Naive thymus-derived CD4-positive, alpha-beta T cell (primary cell): ENCODE data around the gene NFATC2. TPM values are rescaled to one million over a fixed set of nuclear protein-coding genes. Genes with fewer than 3 reads are reported as not detected.

Experiments
- ATAC-seq: fragments of 150-1000 bp; cut with Tn5 transposase; 2 replicates; pipeline ENCODE4 v1.10.0; 2021; ENCODE audit warnings: mild to moderate bottlenecking, moderate library complexity
- CTCF ChIA-PET: fragments of 350-600 bp; sonication (Branson Sonifier 250); formaldehyde crosslinking; loops from one replicate; lab custom pipeline; 2021; ENCODE audit warnings: antibody characterized with exemption; lab: Charles Lee
- POLR2A ChIA-PET: fragments of 350-600 bp; sonication (Branson Sonifier 250); formaldehyde crosslinking; loops from one replicate; lab custom pipeline; 2021; ENCODE audit warnings: antibody characterized with exemption, inconsistent platforms; lab: Charles Lee
- DNase-seq, 9 donors: peaks; one replicate each; pipeline versions ENCODE4 v3.0.0 to v3.0.0-alpha.2; 2020 to 2022; ENCODE audit warnings: mixed read lengths in 1 of 9
- H3K27ac ChIP-seq: one replicate; pipeline ENCODE4 v1.7.0; 2013; ENCODE audit warnings: mild to moderate bottlenecking, low read depth, low read length, moderate library complexity
- H3K27me3 ChIP-seq, 2 donors: one replicate each; pipeline ENCODE4 v1.7.0; 2013; ENCODE audit warnings: low read length in 2 of 2, mild to moderate bottlenecking in 2 of 2, moderate library complexity in 2 of 2; ENCODE audit not compliant: control insufficient read depth in 2 of 2, insufficient read depth in 2 of 2
- H3K36me3 ChIP-seq, 3 experiments: 1 replicate in 2 of 3; 2 replicates in 1 of 3; pipeline ENCODE4 v1.7.0; 2013; ENCODE audit warnings: low read length in 3 of 3, mild to moderate bottlenecking in 3 of 3, moderate library complexity in 1 of 3; ENCODE audit not compliant: insufficient read depth in 3 of 3, control insufficient read depth in 2 of 3
- H3K4me1 ChIP-seq, 2 donors: one replicate each; pipeline ENCODE4 v1.7.0; 2013; ENCODE audit warnings: low read length in 2 of 2, mild to moderate bottlenecking in 2 of 2, moderate library complexity in 1 of 2; ENCODE audit not compliant: control insufficient read depth in 2 of 2, insufficient read depth in 2 of 2
- H3K4me3 ChIP-seq: 2 replicates; pipeline ENCODE4 v1.7.0; 2013; ENCODE audit warnings: mild to moderate bottlenecking, low read length
- H3K9me3 ChIP-seq, 3 experiments: 1 replicate in 2 of 3; 2 replicates in 1 of 3; pipeline ENCODE4 v1.7.0; 2013; ENCODE audit warnings: low read length in 3 of 3; ENCODE audit not compliant: control insufficient read depth in 2 of 3
- H3K27ac Mint-ChIP-seq, 9 donors: one replicate each; pipeline ENCODE4 v1.8.0; 2020 to 2022; ENCODE audit warnings: mixed read lengths in 9 of 9, mild to moderate bottlenecking in 8 of 9, moderate library complexity in 5 of 9, inconsistent platforms in 2 of 9
- H3K27me3 Mint-ChIP-seq, 5 donors: one replicate each; pipeline ENCODE4 v1.8.0; 2021 to 2022; ENCODE audit warnings: mixed read lengths in 5 of 5, mild to moderate bottlenecking in 1 of 5
- H3K36me3 Mint-ChIP-seq, 5 donors: one replicate each; pipeline ENCODE4 v1.8.0; 2020 to 2022; ENCODE audit warnings: mixed read lengths in 5 of 5, mild to moderate bottlenecking in 3 of 5, inconsistent platforms in 1 of 5
- H3K4me1 Mint-ChIP-seq, 7 donors: one replicate each; pipeline ENCODE4 v1.8.0; 2020 to 2022; ENCODE audit warnings: mixed read lengths in 7 of 7, mild to moderate bottlenecking in 3 of 7, inconsistent platforms in 1 of 7
- H3K4me3 Mint-ChIP-seq, 10 donors: one replicate each; pipeline ENCODE4 v1.8.0; 2020 to 2022; ENCODE audit warnings: mild to moderate bottlenecking in 10 of 10, mixed read lengths in 10 of 10, moderate library complexity in 6 of 10, inconsistent platforms in 2 of 10
- H3K9me3 Mint-ChIP-seq, 11 donors: one replicate each; pipeline ENCODE4 v1.8.0; 2020 to 2022; ENCODE audit warnings: mixed read lengths in 11 of 11, mild to moderate bottlenecking in 4 of 11, inconsistent platforms in 1 of 11, moderate library complexity in 1 of 11
- intact Hi-C, 2 donors: fragments of 100-400 bp; cut with micrococcal nuclease; formaldehyde crosslinking; loops; one replicate each; pipeline ENCODE4 v1.15.1; 2023
- polyA plus RNA-seq, 2 donors: library from polyadenylated mRNA; unstranded; fragments of 300-500 nt; fragmentation: Illumina TruSeq; gene quantifications; one replicate each; pipeline ENCODE4 v1.2.3, GENCODE V29; 2021
- total RNA-seq, 6 experiments: library from RNA in 5 of 6; stranded (reverse) in 5 of 6; gene quantifications; 1 replicate in 5 of 6; 2 replicates in 1 of 6; pipeline ENCODE4 v1.2.3 and lab custom pipeline; 2021 to 2026

NFATC2 gene
- total and polyA plus RNA-seq, 7 experiments from 2014 or later, result 16.6 to 66.8 (median 42.6) TPM

- ATAC-seq (no peak), DNase-seq (no peak)
- Mint-ChIP-seq H3K36me3 (no peaks in the 10 kb centered on the region), H3K27me3 (peaks cover 0 to 6% (median 0%) of the 10 kb centered on the region in 5 donors), H3K4me3 (no peak overlapping the region), H3K27ac (no peak overlapping the region), H3K9me3 (peaks cover 0 to 4% (median 0%) of the 10 kb centered on the region in 11 donors), H3K4me1 (no peaks in the 10 kb centered on the region)
- intact Hi-C loops, result no loop called here
- Histone ChIP-seq H3K4me1 (no peaks in the 10 kb centered on the region), H3K4me3 (no peak overlapping the region), H3K27ac (no peak overlapping the region), H3K36me3 (no peaks in the 10 kb centered on the region), H3K9me3 (no peaks in the 10 kb centered on the region), H3K27me3 (no peaks in the 10 kb centered on the region)
- ChIA-PET CTCF (no interaction called here), POLR2A (no interaction called here)
Observed at GRCh38 chr20:51577432-51578144, 35.1 kb upstream of the NFATC2 start.

GRCh38 chr20:51575486-51575885, 33.0 kb upstream of the NFATC2 start:
- intact Hi-C loops, result no loop called here
- Histone ChIP-seq H3K4me3 (no peak overlapping the region), H3K27ac (no peak overlapping the region), H3K36me3 (no peaks in the 10 kb centered on the region), H3K9me3 (no peaks in the 10 kb centered on the region), H3K4me1 (no peaks in the 10 kb centered on the region), H3K27me3 (no peaks in the 10 kb centered on the region)
- POLR2A ChIA-PET, result no interaction called here
- Mint-ChIP-seq H3K27me3 (peaks cover 0 to 2% (median 0%) of the 10 kb centered on the region in 5 donors), H3K27ac (no peak overlapping the region), H3K4me1 (no peaks in the 10 kb centered on the region), H3K9me3 (peaks cover 0 to 7% (median 0%) of the 10 kb centered on the region in 11 donors), H3K36me3 (peaks cover 0 to 3% (median 0%) of the 10 kb centered on the region in 5 donors), H3K4me3 (no peak overlapping the region)
- ATAC-seq (no peak), DNase-seq (no peak)
- CTCF ChIA-PET, result no interaction called here

GRCh38 chr20:51574248-51575033, 31.9 kb upstream of the NFATC2 start:
- Mint-ChIP-seq H3K27me3 (peaks cover 0 to 5% (median 0%) of the 10 kb centered on the region in 5 donors), H3K36me3 (peaks cover 0 to 3% (median 0%) of the 10 kb centered on the region in 5 donors), H3K4me3 (no peak overlapping the region), H3K27ac (no peak overlapping the region), H3K9me3 (peaks cover 0 to 8% (median under 1%) of the 10 kb centered on the region in 11 donors), H3K4me1 (no peaks in the 10 kb centered on the region)
- ChIA-PET POLR2A (no interaction called here), CTCF (no interaction called here)
- H3K9me3 ChIP-seq, result no peaks in the 10 kb centered on the region
- no peak overlapping the region for H3K27ac ChIP-seq
- ATAC-seq, result no peak
- no peak for DNase-seq
- intact Hi-C loops, result no loop called here
- H3K4me1 ChIP-seq, result no peaks in the 10 kb centered on the region
- H3K27me3 ChIP-seq, result no peaks in the 10 kb centered on the region
- no peaks in the 10 kb centered on the region for H3K36me3 ChIP-seq
- H3K4me3 ChIP-seq, result no peak overlapping the region

GRCh38 chr20:51573576-51574243, 31.2 kb upstream of the NFATC2 start:
- DNase-seq, result no peak
- Histone ChIP-seq H3K9me3 (no peaks in the 10 kb centered on the region), H3K4me3 (no peak overlapping the region), H3K27me3 (no peaks in the 10 kb centered on the region), H3K4me1 (no peaks in the 10 kb centered on the region), H3K36me3 (no peaks in the 10 kb centered on the region), H3K27ac (no peak overlapping the region)
- Mint-ChIP-seq H3K4me3 (no peak overlapping the region), H3K4me1 (no peaks in the 10 kb centered on the region), H3K9me3 (peaks cover 0 to 11% (median 2%) of the 10 kb centered on the region in 11 donors), H3K36me3 (peaks cover 0 to 3% (median under 1%) of the 10 kb centered on the region in 5 donors), H3K27me3 (peaks cover 0 to 9% (median 0%) of the 10 kb centered on the region in 5 donors), H3K27ac (no peak overlapping the region)
- intact Hi-C loops, result no loop called here
- ChIA-PET CTCF (no interaction called here), POLR2A (interaction anchor here (1.3 kb wide), 1 partner anchor 11 kb away, joined by 3 read pairs; no protein-coding TSS in a partner anchor)
- ATAC-seq, result no peak

- Mint-ChIP-seq H3K9me3 (peaks cover 0 to 21% (median 6%) of the 10 kb centered on the region in 11 donors), H3K27me3 (peaks cover 0 to 24% (median 0%) of the 10 kb centered on the region in 5 donors), H3K4me3 (no peak overlapping the region), H3K36me3 (peaks cover 0 to 10% (median 5%) of the 10 kb centered on the region in 5 donors), H3K27ac (no peak overlapping the region), H3K4me1 (no peaks in the 10 kb centered on the region)
- CTCF ChIA-PET, result no interaction called here
- no peak overlapping the region for H3K4me3 ChIP-seq
- POLR2A ChIA-PET, result no interaction called here
- H3K4me1 ChIP-seq, result no peaks in the 10 kb centered on the region
- ATAC-seq, result no peak
- intact Hi-C loops, result no loop called here
- DNase-seq, result no peak
- no peaks in the 10 kb centered on the region for H3K36me3 ChIP-seq
- no peak overlapping the region for H3K27ac ChIP-seq
- no peaks in the 10 kb centered on the region for H3K27me3 ChIP-seq
- peaks cover 0 to 3% (median 0%) of the 10 kb centered on the region in 3 experiments for H3K9me3 ChIP-seq
Observed at GRCh38 chr20:51571460-51571794, 28.9 kb upstream of the NFATC2 start.

- H3K36me3 Mint-ChIP-seq, result peaks cover 0 to 10% (median 5%) of the 10 kb centered on the region in 5 donors
- DNase-seq (no peak), ATAC-seq (no peak)
- no peaks in the 10 kb centered on the region for H3K27me3 ChIP-seq
- no peak overlapping the region for H3K4me3 ChIP-seq
- ChIA-PET POLR2A (interaction anchor here (0.6 kb wide), 2 partner anchors 36 to 71 kb away, joined by 3 read pairs; no protein-coding TSS in a partner anchor), CTCF (no interaction called here)
- intact Hi-C loops, result no loop called here
- peaks cover 0 to 21% (median 6%) of the 10 kb centered on the region in 11 donors for H3K9me3 Mint-ChIP-seq
- no peaks in the 10 kb centered on the region for H3K4me1 ChIP-seq
- peaks cover 0 to 3% (median 0%) of the 10 kb centered on the region in 3 experiments for H3K9me3 ChIP-seq
- H3K27ac ChIP-seq, result no peak overlapping the region
- peaks cover 0 to 29% (median 0%) of the 10 kb centered on the region in 5 donors for H3K27me3 Mint-ChIP-seq
- H3K36me3 ChIP-seq, result no peaks in the 10 kb centered on the region
- H3K4me1 Mint-ChIP-seq, result no peaks in the 10 kb centered on the region
- no peak overlapping the region for H3K4me3 Mint-ChIP-seq
- no peak overlapping the region for H3K27ac Mint-ChIP-seq
Observed at GRCh38 chr20:51570739-51571459, 28.4 kb upstream of the NFATC2 start.
